Activated naive CD4-positive, alpha-beta T cell treated with anti-CD3 and anti-CD28 coated beads for 36 hours (primary cell): ENCODE data around the gene STEAP1B. TPM values are rescaled to one million over a fixed set of nuclear protein-coding genes. Genes with fewer than 3 reads are reported as not detected.
"Not testable (repeated sequence)": the region's sequence is repeated elsewhere in the genome, so short reads cannot be mapped to it uniquely, and the experiment has no call there.

Experiments
- CTCF ChIA-PET: fragments of 350-600 bp; sonication (Branson Sonifier 250); formaldehyde crosslinking; loops from one replicate; lab custom pipeline; 2021; ENCODE audit warnings: antibody characterized with exemption; lab: Charles Lee
- DNase-seq: peaks from one replicate; pipeline ENCODE4 v3.0.0-alpha.2; 2020
- H3K27ac Mint-ChIP-seq: one replicate; pipeline ENCODE4 v1.8.0; 2021; ENCODE audit warnings: mild to moderate bottlenecking, mixed read lengths
- H3K27me3 Mint-ChIP-seq: one replicate; pipeline ENCODE4 v1.8.0; 2021; ENCODE audit warnings: low read depth, mixed read lengths
- H3K36me3 Mint-ChIP-seq: one replicate; pipeline ENCODE4 v1.8.0; 2021; ENCODE audit warnings: low read depth, mixed read lengths
- H3K4me1 Mint-ChIP-seq: one replicate; pipeline ENCODE4 v1.8.0; 2021; ENCODE audit warnings: low read depth, mixed read lengths
- H3K4me3 Mint-ChIP-seq: one replicate; pipeline ENCODE4 v1.8.0; 2021; ENCODE audit warnings: mild to moderate bottlenecking, moderate library complexity, mixed read lengths
- H3K9me3 Mint-ChIP-seq: one replicate; pipeline ENCODE4 v1.8.0; 2021; ENCODE audit warnings: mixed read lengths
- intact Hi-C: fragments of 100-400 bp; cut with micrococcal nuclease; formaldehyde crosslinking; loops from one replicate; pipeline ENCODE4 v1.15.1; 2023
- total RNA-seq, 2 experiments: library from RNA; stranded (reverse); gene quantifications; one replicate each; pipeline ENCODE4 v1.2.3, GENCODE V29; 2021

Gene STEAP1B
- total RNA-seq, 2 experiments from 2014 or later, result 0.19 TPM; not detected in 1

- DNase-seq, H3K27me3 Mint-ChIP-seq: not testable (repeated sequence)
Observed at GRCh38 chr7:22493160-22493925, 6.6 kb downstream of the STEAP1B start.

GRCh38 chr7:22488643-22489462, 11.1 kb downstream of the STEAP1B start:
- Mint-ChIP-seq H3K27me3 (no peaks in the 10 kb centered on the region), H3K9me3 (no peaks in the 10 kb centered on the region), H3K27ac (no peak overlapping the region), H3K4me3 (no peak overlapping the region), H3K36me3 (no peaks in the 10 kb centered on the region), H3K4me1 (no peaks in the 10 kb centered on the region)
- DNase-seq, result peak; percentile 80
- intact Hi-C loops, result loop anchor here (1.0 to 10.0 kb wide), 2 partner anchors 194 to 379 kb away; no protein-coding TSS in a partner anchor
- CTCF ChIA-PET, result interaction anchor here (0.7 to 2.7 kb wide), 3 partner anchors 283 to 386 kb away, joined by 3 to 24 read pairs (median 5); no protein-coding TSS in a partner anchor

More at GRCh38 chr7:22493160-22493925, 6.6 kb downstream of the STEAP1B start:
- intact Hi-C loops, H3K36me3 Mint-ChIP-seq, H3K4me3 Mint-ChIP-seq, H3K27ac Mint-ChIP-seq, H3K4me1 Mint-ChIP-seq, H3K9me3 Mint-ChIP-seq, CTCF ChIA-PET: not testable (repeated sequence)

- Mint-ChIP-seq H3K27ac (no peak overlapping the region), H3K4me3 (no peak overlapping the region), H3K4me1 (no peaks in the 10 kb centered on the region), H3K27me3 (no peaks in the 10 kb centered on the region), H3K9me3 (no peaks in the 10 kb centered on the region), H3K36me3 (no peaks in the 10 kb centered on the region)
- CTCF ChIA-PET, result no interaction called here
- no peak for DNase-seq
- intact Hi-C loops, result loop anchor here (10.0 kb wide), 1 partner anchor 193 kb away; no protein-coding TSS in a partner anchor
Observed at GRCh38 chr7:22487978-22488642, 11.9 kb downstream of the STEAP1B start.

- Mint-ChIP-seq H3K27ac (no peak overlapping the region), H3K27me3 (no peaks in the 10 kb centered on the region)
Observed at GRCh38 chr7:22486597-22486996, 13.4 kb downstream of the STEAP1B start.

GRCh38 chr7:22485189-22485588, 14.8 kb downstream of the STEAP1B start:
- CTCF ChIA-PET, result interaction anchor here (0.9 to 3.1 kb wide), 2 partner anchors 130 to 375 kb away, joined by 3 to 18 read pairs; no protein-coding TSS in a partner anchor
- DNase-seq, result no peak
- Mint-ChIP-seq H3K27ac (no peak overlapping the region), H3K36me3 (no peaks in the 10 kb centered on the region), H3K4me1 (peaks cover 7% of the 10 kb centered on the region), H3K27me3 (no peaks in the 10 kb centered on the region), H3K9me3 (no peaks in the 10 kb centered on the region), H3K4me3 (no peak overlapping the region)
- intact Hi-C loops, result loop anchor here (10.0 kb wide), 1 partner anchor 190 kb away; no protein-coding TSS in a partner anchor

More at GRCh38 chr7:22486597-22486996, 13.4 kb downstream of the STEAP1B start:
- intact Hi-C loops, result loop anchor here (10.0 kb wide), 1 partner anchor 192 kb away; no protein-coding TSS in a partner anchor
- H3K36me3 Mint-ChIP-seq, result no peaks in the 10 kb centered on the region
- peaks cover 5% of the 10 kb centered on the region for H3K4me1 Mint-ChIP-seq
- CTCF ChIA-PET, result interaction anchor here (0.5 to 3.1 kb wide), 3 partner anchors 34 to 376 kb away, joined by 3 to 18 read pairs (median 3); no protein-coding TSS in a partner anchor
- H3K4me3 Mint-ChIP-seq, result no peak overlapping the region
- H3K9me3 Mint-ChIP-seq, result no peaks in the 10 kb centered on the region
- DNase-seq, result no peak

- Mint-ChIP-seq H3K27ac (no peak overlapping the region), H3K9me3 (no peaks in the 10 kb centered on the region), H3K36me3 (no peaks in the 10 kb centered on the region), H3K4me3 (no peak overlapping the region), H3K4me1 (peaks cover 7% of the 10 kb centered on the region), H3K27me3 (no peaks in the 10 kb centered on the region)
- CTCF ChIA-PET, result interaction anchor here (0.7 to 0.8 kb wide), 2 partner anchors 189 to 376 kb away, joined by 3 read pairs; no protein-coding TSS in a partner anchor
- intact Hi-C loops, result loop anchor here (10.0 kb wide), 1 partner anchor 188 kb away; no protein-coding TSS in a partner anchor
- no peak for DNase-seq
Observed at GRCh38 chr7:22482503-22482902, 17.5 kb downstream of the STEAP1B start.

GRCh38 chr7:22481726-22482125, 18.3 kb downstream of the STEAP1B start:
- intact Hi-C loops, result loop anchor here (1.0 to 10.0 kb wide), 2 partner anchors 187 to 542 kb away; no protein-coding TSS in a partner anchor
- DNase-seq, result peak; percentile 31
- peaks cover 7% of the 10 kb centered on the region for H3K4me1 Mint-ChIP-seq
- no peak overlapping the region for H3K27ac Mint-ChIP-seq
- H3K4me3 Mint-ChIP-seq, result no peak overlapping the region
- CTCF ChIA-PET, result interaction anchor here (0.6 to 2.0 kb wide), 4 partner anchors 18 to 402 kb away, joined by 3 to 4 read pairs (median 4); partner anchors contain the start of gene STEAP1B
- H3K9me3 Mint-ChIP-seq, result no peaks in the 10 kb centered on the region
- no peaks in the 10 kb centered on the region for H3K36me3 Mint-ChIP-seq
- no peaks in the 10 kb centered on the region for H3K27me3 Mint-ChIP-seq

- no peak for DNase-seq
- no peak overlapping the region for H3K27ac Mint-ChIP-seq
- no peaks in the 10 kb centered on the region for H3K9me3 Mint-ChIP-seq
- intact Hi-C loops, result loop anchor here (1.0 to 10.0 kb wide), 2 partner anchors 186 to 541 kb away; no protein-coding TSS in a partner anchor
- no peaks in the 10 kb centered on the region for H3K27me3 Mint-ChIP-seq
- H3K4me3 Mint-ChIP-seq, result no peak overlapping the region
- no peaks in the 10 kb centered on the region for H3K36me3 Mint-ChIP-seq
- H3K4me1 Mint-ChIP-seq, result peaks cover 7% of the 10 kb centered on the region
- CTCF ChIA-PET, result interaction anchor here (1.0 to 2.0 kb wide), 3 partner anchors 19 to 370 kb away, joined by 3 to 9 read pairs (median 4); partner anchors contain the start of gene STEAP1B
Observed at GRCh38 chr7:22480523-22481075, 19.4 kb downstream of the STEAP1B start.

- Mint-ChIP-seq H3K36me3 (no peaks in the 10 kb centered on the region), H3K9me3 (no peaks in the 10 kb centered on the region), H3K4me3 (no peak overlapping the region), H3K4me1 (peaks cover 7% of the 10 kb centered on the region), H3K27ac (no peak overlapping the region), H3K27me3 (no peaks in the 10 kb centered on the region)
- DNase-seq, result no peak
- intact Hi-C loops, result no loop called here
- CTCF ChIA-PET, result no interaction called here
Observed at GRCh38 chr7:22477876-22478450, 22.0 kb downstream of the STEAP1B start.

GRCh38 chr7:22477262-22477661, 22.7 kb downstream of the STEAP1B start:
- H3K27ac Mint-ChIP-seq, result no peak overlapping the region
- H3K36me3 Mint-ChIP-seq, result no peaks in the 10 kb centered on the region
- CTCF ChIA-PET, result no interaction called here
- DNase-seq, result no peak
- no peaks in the 10 kb centered on the region for H3K9me3 Mint-ChIP-seq
- no peaks in the 10 kb centered on the region for H3K27me3 Mint-ChIP-seq
- peaks cover 7% of the 10 kb centered on the region for H3K4me1 Mint-ChIP-seq
- H3K4me3 Mint-ChIP-seq, result no peak overlapping the region
- intact Hi-C loops, result no loop called here

GRCh38 chr7:22476824-22477223, 23.2 kb downstream of the STEAP1B start:
- H3K27me3 Mint-ChIP-seq, result no peaks in the 10 kb centered on the region
- H3K4me3 Mint-ChIP-seq, result no peak overlapping the region
- no peak overlapping the region for H3K27ac Mint-ChIP-seq
- H3K9me3 Mint-ChIP-seq, result no peaks in the 10 kb centered on the region
- peaks cover 4% of the 10 kb centered on the region for H3K4me1 Mint-ChIP-seq
- CTCF ChIA-PET, result no interaction called here
- DNase-seq, result no peak
- H3K36me3 Mint-ChIP-seq, result no peaks in the 10 kb centered on the region
- intact Hi-C loops, result no loop called here
